ENCODE data around the gene AMPH. TPM values are rescaled to one million over a fixed set of nuclear protein-coding genes. Genes with fewer than 3 reads are reported as not detected.
A peak's percentile ranks its signal among the peaks of the same experiment; 100 is the strongest.

The AMPH gene
- polyA plus RNA-seq, 3 donors from 2014 or later, result 0.06 to 0.45 TPM; not detected in 1

DNA sequence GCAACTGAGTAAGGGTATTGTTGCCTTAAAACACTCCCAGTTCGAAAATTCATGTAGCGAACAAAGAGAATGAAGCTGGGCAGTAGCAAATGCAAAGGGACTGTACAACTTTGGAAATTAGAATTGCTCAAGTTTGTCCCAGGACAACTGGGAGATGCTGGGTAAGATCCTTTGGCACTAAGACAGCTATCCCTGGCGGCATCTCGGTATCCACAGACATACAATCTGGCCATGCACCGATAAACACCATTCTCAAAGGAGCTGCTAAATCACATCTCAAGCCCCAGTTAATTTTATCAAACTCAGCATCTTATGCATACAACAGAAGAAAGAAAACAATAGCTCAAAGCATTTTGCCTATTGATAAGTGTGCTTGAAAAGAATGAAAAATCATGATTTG lies 177.3 kb downstream of the AMPH start:
- peaks cover 0 to 4% (median 0%) of the 10 kb centered on the region in 3 donors for H3K36me3 Mint-ChIP-seq
- H3K4me1 Mint-ChIP-seq, result no peaks in the 10 kb centered on the region
- DNase-seq, result no peak
- peaks cover 0 to 2% (median 0%) of the 10 kb centered on the region in 6 donors for H3K9me3 Mint-ChIP-seq
- no peak overlapping the region for H3K4me3 Mint-ChIP-seq
- no peak overlapping the region for H3K27ac Mint-ChIP-seq
- peaks cover 0 to 7% (median 0%) of the 10 kb centered on the region in 3 donors for H3K27me3 Mint-ChIP-seq (ENCODE audit: low read depth in 3 of 3)

DNA sequence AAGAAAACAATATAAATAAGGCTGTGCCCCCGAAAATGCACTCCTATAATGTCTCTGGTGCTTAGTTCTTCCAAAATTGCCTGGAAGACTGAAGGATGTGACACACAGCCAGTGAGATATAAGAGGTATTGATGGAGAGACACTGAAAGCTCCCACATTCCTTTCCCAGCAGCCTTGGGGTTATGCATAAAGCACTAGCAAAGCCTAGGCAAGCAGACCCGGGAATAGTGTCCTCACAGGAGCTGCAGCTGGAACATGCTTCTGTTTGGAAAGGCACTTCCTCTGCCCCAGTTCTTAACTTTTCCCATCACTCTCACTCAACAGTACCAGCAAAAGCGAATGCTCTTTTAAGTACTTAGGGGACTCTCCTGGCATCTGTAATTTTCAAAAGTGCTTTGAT lies 178.0 kb downstream of the AMPH start:
- peaks cover 0 to 2% (median 0%) of the 10 kb centered on the region in 6 donors for H3K9me3 Mint-ChIP-seq
- H3K4me1 Mint-ChIP-seq, result no peaks in the 10 kb centered on the region
- H3K27ac Mint-ChIP-seq, result no peak overlapping the region
- H3K27me3 Mint-ChIP-seq (ENCODE audit: low read depth in 3 of 3), result peaks cover 0 to 7% (median 0%) of the 10 kb centered on the region in 3 donors
- peaks cover 0 to 4% (median 0%) of the 10 kb centered on the region in 3 donors for H3K36me3 Mint-ChIP-seq
- no peak overlapping the region for H3K4me3 Mint-ChIP-seq
- no peak for DNase-seq

DNA sequence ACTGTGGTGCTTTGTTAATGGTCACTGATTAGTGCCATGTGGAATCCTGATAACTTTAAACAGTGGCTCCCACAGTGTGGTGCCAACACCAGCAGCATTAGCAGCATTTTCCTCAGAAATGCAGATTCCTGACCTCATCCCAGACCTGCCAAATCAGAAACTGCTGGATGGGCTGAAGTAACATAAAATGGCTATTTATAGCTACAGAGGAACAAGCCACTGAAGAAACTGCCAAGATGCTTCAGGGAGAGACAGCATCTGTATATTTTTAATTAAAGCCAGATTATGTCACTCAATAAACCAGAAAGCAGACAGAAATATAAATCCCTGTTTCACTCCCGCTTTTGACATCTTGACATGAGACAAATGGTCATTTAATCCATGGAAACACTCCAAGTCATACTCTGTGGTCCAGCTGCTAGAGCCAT lies 178.5 kb downstream of the AMPH start:
- no peak overlapping the region for H3K4me3 Mint-ChIP-seq
- H3K36me3 Mint-ChIP-seq, result peaks cover 0 to 4% (median 0%) of the 10 kb centered on the region in 3 donors
- H3K27me3 Mint-ChIP-seq (ENCODE audit: low read depth in 3 of 3), result peaks cover 0 to 7% (median 0%) of the 10 kb centered on the region in 3 donors
- no peaks in the 10 kb centered on the region for H3K4me1 Mint-ChIP-seq
- H3K9me3 Mint-ChIP-seq, result peaks cover 0 to 2% (median 0%) of the 10 kb centered on the region in 6 donors
- H3K27ac Mint-ChIP-seq, result no peak overlapping the region
- no peak for DNase-seq

GRCh38 chr7:38451840-38452239 lies 179.3 kb downstream of the AMPH start:
- H3K9me3 Mint-ChIP-seq, result no peaks in the 10 kb centered on the region
- no peaks in the 10 kb centered on the region for H3K36me3 Mint-ChIP-seq
- H3K4me3 Mint-ChIP-seq, result no peak overlapping the region
- DNase-seq, result peak in 1 of 3 donors; percentile 5
- H3K27ac Mint-ChIP-seq, result no peak overlapping the region
- H3K4me1 Mint-ChIP-seq, result no peaks in the 10 kb centered on the region
- peaks cover 0 to 7% (median 0%) of the 10 kb centered on the region in 3 donors for H3K27me3 Mint-ChIP-seq (ENCODE audit: low read depth in 3 of 3)

- no peak overlapping the region for H3K4me3 Mint-ChIP-seq
- no peak overlapping the region for H3K27ac Mint-ChIP-seq
- no peak for DNase-seq
- H3K4me1 Mint-ChIP-seq, result no peaks in the 10 kb centered on the region
- peaks cover 0 to 4% (median 1%) of the 10 kb centered on the region in 3 donors for H3K27me3 Mint-ChIP-seq (ENCODE audit: low read depth in 3 of 3)
- H3K36me3 Mint-ChIP-seq, result no peaks in the 10 kb centered on the region
- no peaks in the 10 kb centered on the region for H3K9me3 Mint-ChIP-seq
Measured at GRCh38 chr7:38448584-38449234, 182.5 kb downstream of the AMPH start.

DNA sequence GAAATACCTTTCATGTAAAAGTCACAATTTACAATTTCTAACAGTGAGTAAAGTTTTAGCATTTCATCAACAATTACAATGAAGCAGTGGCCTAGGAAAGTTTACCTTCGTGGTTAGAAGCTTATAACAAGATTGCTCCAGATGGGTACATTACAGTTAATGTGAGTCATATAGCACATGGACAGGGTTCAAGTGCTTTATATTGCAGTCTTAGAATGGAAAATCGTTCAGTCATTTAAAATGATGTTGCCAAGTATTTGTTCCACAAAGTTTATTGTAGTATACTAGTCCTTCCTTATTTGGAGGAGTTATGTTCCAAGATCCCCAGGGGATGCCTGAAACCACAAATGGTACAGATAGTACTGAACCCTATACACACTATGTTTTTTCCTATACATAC lies 183.1 kb downstream of the AMPH start:
- Mint-ChIP-seq H3K9me3 (no peaks in the 10 kb centered on the region), H3K4me1 (no peaks in the 10 kb centered on the region), H3K27ac (no peak overlapping the region), H3K27me3 (ENCODE audit: low read depth in 3 of 3) (peaks cover 0 to 1% (median 0%) of the 10 kb centered on the region in 3 donors), H3K4me3 (no peak overlapping the region), H3K36me3 (no peaks in the 10 kb centered on the region)
- DNase-seq, result no peak

GRCh38 chr7:38438970-38439369 lies 192.2 kb downstream of the AMPH start:
- peaks cover 0 to 4% (median 0%) of the 10 kb centered on the region in 3 donors for H3K36me3 Mint-ChIP-seq
- no peak overlapping the region for H3K27ac Mint-ChIP-seq
- no peak overlapping the region for H3K4me3 Mint-ChIP-seq
- H3K9me3 Mint-ChIP-seq, result no peaks in the 10 kb centered on the region
- no peak for DNase-seq
- no peaks in the 10 kb centered on the region for H3K4me1 Mint-ChIP-seq
- peaks cover 0 to 4% (median 0%) of the 10 kb centered on the region in 3 donors for H3K27me3 Mint-ChIP-seq (ENCODE audit: low read depth in 3 of 3)

- Mint-ChIP-seq H3K27ac (no peak overlapping the region), H3K27me3 (ENCODE audit: low read depth in 3 of 3) (peaks cover 0 to 8% (median 3%) of the 10 kb centered on the region in 3 donors), H3K4me1 (peaks cover 2 to 6% of the 10 kb centered on the region in 2 donors), H3K4me3 (no peak overlapping the region), H3K36me3 (peaks cover 0 to 4% (median 0%) of the 10 kb centered on the region in 3 donors), H3K9me3 (no peaks in the 10 kb centered on the region)
- DNase-seq, result no peak
Measured at GRCh38 chr7:38432671-38433070, 198.5 kb downstream of the AMPH start.

- Mint-ChIP-seq H3K36me3 (peaks cover 0 to 4% (median 0%) of the 10 kb centered on the region in 3 donors), H3K27ac (no peak overlapping the region), H3K27me3 (ENCODE audit: low read depth in 3 of 3) (peaks cover 0 to 8% (median 3%) of the 10 kb centered on the region in 3 donors), H3K9me3 (no peaks in the 10 kb centered on the region), H3K4me1 (peaks cover 8 to 12% of the 10 kb centered on the region in 2 donors), H3K4me3 (no peak overlapping the region)
- no peak for DNase-seq
Measured at GRCh38 chr7:38432080-38432479, 199.1 kb downstream of the AMPH start.

GRCh38 chr7:38429057-38429456 lies 202.1 kb downstream of the AMPH start:
- Mint-ChIP-seq H3K4me1 (peaks cover 27 to 42% of the 10 kb centered on the region in 2 donors), H3K36me3 (no peaks in the 10 kb centered on the region), H3K27me3 (ENCODE audit: low read depth in 3 of 3) (peaks cover 0 to 8% (median 5%) of the 10 kb centered on the region in 3 donors), H3K9me3 (no peaks in the 10 kb centered on the region), H3K27ac (no peak overlapping the region), H3K4me3 (no peak overlapping the region)
- DNase-seq, result no peak

DNA sequence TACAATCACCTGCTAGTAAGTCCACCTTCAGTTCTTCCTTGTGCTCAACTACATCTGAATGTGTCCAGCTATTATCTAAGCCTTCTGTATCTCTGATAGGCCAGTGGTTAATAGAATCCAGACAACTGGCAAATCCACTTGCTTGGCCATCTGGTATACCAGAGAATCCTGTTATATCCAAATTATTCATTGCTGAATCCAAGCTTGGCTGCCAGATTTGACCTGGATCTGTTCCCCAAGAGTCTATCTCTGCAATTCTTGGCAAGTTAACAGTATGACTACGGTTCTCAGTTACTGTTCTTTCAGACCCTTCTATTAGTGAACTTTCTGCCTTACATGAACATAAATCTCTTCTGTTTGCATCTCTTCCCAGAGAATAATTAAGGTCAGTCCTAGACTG lies 203.1 kb downstream of the AMPH start:
- H3K9me3 Mint-ChIP-seq, result no peaks in the 10 kb centered on the region
- H3K4me3 Mint-ChIP-seq, result no peak overlapping the region
- H3K27ac Mint-ChIP-seq, result no peak overlapping the region
- peaks cover 27 to 43% of the 10 kb centered on the region in 2 donors for H3K4me1 Mint-ChIP-seq
- no peak for DNase-seq
- peaks cover 0 to 5% (median 4%) of the 10 kb centered on the region in 3 donors for H3K27me3 Mint-ChIP-seq (ENCODE audit: low read depth in 3 of 3)
- no peaks in the 10 kb centered on the region for H3K36me3 Mint-ChIP-seq

GRCh38 chr7:38427279-38427955 lies 203.8 kb downstream of the AMPH start:
- no peak for DNase-seq
- Mint-ChIP-seq H3K4me3 (peak overlapping the region in 2 of 5 donors; percentile 1 to 43), H3K36me3 (no peaks in the 10 kb centered on the region), H3K27ac (peak overlapping the region in 3 of 6 donors; percentile 17 to 32 (median 26)), H3K4me1 (peaks cover 27 to 43% of the 10 kb centered on the region in 2 donors), H3K27me3 (ENCODE audit: low read depth in 3 of 3) (peaks cover 0 to 5% (median 2%) of the 10 kb centered on the region in 3 donors), H3K9me3 (no peaks in the 10 kb centered on the region)

DNA sequence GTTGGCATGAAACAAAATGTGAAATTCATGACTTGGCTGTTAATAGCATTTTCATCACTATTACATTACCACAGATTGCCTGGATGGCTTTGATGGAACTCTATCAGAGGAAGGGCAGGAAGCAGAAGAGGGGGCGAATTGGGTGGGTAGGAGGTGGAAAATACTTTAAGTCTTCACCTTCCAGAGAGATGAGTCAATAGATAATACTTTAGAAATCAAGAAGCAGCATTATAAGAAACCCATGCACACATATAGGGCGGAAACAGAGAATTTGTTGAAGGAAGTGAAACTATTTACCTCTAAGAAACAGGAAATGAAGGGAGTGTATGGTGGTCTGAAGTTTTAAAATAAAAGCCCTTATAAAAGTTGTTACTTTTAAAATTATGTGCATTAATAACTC lies 205.7 kb downstream of the AMPH start:
- Mint-ChIP-seq H3K4me3 (peak overlapping the region in 4 of 5 donors; percentile 3 to 52 (median 36)), H3K4me1 (peaks cover 27 to 43% of the 10 kb centered on the region in 2 donors), H3K27ac (peak overlapping the region; percentile 20 to 56 (median 42)), H3K27me3 (ENCODE audit: low read depth in 3 of 3) (peaks cover 0 to 3% (median 2%) of the 10 kb centered on the region in 3 donors), H3K36me3 (no peaks in the 10 kb centered on the region), H3K9me3 (no peaks in the 10 kb centered on the region)
- no peak for DNase-seq

Data from immature natural killer cell (primary cell).